ENCODE data around the gene CDC42.

GRCh38 chr1:22122273-22123070 is 70.0 kb downstream of the CDC42 start:
- TF ChIP-seq POLR2A (IDR thresholded peaks at IDR 0.05; ENCODE audit: insufficient read depth in 1 of 2, low read depth in 2 of 2, low read length in 2 of 2) = no peak
- TF ChIP-seq FOXP4 (CRISPR knock-in tag; IDR thresholded peaks at IDR 0.05) = no peak
- TF ChIP-seq, protein P1, sequence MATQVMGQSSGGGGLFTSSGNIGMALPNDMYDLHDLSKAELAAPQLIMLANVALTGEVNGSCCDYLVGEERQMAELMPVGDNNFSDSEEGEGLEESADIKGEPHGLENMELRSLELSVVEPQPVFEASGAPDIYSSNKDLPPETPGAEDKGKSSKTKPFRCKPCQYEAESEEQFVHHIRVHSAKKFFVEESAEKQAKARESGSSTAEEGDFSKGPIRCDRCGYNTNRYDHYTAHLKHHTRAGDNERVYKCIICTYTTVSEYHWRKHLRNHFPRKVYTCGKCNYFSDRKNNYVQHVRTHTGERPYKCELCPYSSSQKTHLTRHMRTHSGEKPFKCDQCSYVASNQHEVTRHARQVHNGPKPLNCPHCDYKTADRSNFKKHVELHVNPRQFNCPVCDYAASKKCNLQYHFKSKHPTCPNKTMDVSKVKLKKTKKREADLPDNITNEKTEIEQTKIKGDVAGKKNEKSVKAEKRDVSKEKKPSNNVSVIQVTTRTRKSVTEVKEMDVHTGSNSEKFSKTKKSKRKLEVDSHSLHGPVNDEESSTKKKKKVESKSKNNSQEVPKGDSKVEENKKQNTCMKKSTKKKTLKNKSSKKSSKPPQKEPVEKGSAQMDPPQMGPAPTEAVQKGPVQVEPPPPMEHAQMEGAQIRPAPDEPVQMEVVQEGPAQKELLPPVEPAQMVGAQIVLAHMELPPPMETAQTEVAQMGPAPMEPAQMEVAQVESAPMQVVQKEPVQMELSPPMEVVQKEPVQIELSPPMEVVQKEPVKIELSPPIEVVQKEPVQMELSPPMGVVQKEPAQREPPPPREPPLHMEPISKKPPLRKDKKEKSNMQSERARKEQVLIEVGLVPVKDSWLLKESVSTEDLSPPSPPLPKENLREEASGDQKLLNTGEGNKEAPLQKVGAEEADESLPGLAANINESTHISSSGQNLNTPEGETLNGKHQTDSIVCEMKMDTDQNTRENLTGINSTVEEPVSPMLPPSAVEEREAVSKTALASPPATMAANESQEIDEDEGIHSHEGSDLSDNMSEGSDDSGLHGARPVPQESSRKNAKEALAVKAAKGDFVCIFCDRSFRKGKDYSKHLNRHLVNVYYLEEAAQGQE (IDR thresholded peaks at IDR 0.05; ENCODE audit: borderline replicate concordance in 1 of 2, low read depth in 1 of 2, low read length in 2 of 2) = no peak
- no peak for TF ChIP-seq EP300 (IDR thresholded peaks at IDR 0.05; ENCODE audit: low read depth in 2 of 2, low read length in 2 of 2)
- no peak for TF ChIP-seq EP300 (CRISPR knock-in tag; IDR thresholded peaks at IDR 0.05; ENCODE audit: borderline replicate concordance)
- no peak for TF ChIP-seq NFE2L2 (IDR thresholded peaks at IDR 0.05; ENCODE audit: low read length)
- no peak for TF ChIP-seq SP1 (IDR thresholded peaks at IDR 0.05)
- no peak for TF ChIP-seq SP1 (CRISPR knock-in tag; IDR thresholded peaks at IDR 0.05)
- TF ChIP-seq ZBTB1 (CRISPR knock-in tag; IDR thresholded peaks at IDR 0.05; ENCODE audit: borderline replicate concordance) = no peak
- no peak for TF ChIP-seq PRDM15 (CRISPR knock-in tag; IDR thresholded peaks at IDR 0.05)
- no peak for TF ChIP-seq NFE2L1 (CRISPR knock-in tag; IDR thresholded peaks at IDR 0.05; ENCODE audit: borderline replicate concordance)

All from HepG2 (cell line).